ENCODE measurements around the gene ZBTB25.
"Not testable (repeated sequence)": the region's sequence is repeated elsewhere in the genome, so short reads cannot be mapped to it uniquely, and the experiment has no call there.

The ZBTB25 gene

GRCh38 chr14:64503434-64504309, at the start of gene ZBTB25:
ZBTB25 (minus strand) TSS chr14:64503838; CDS start chr14:64490533, 13,305 bp downstream.
- peak; percentile 82 for DNase-seq

- DNase-seq = no peak
These were observed 47.1 kb upstream of the ZBTB25 start for GRCh38 chr14:64550621-64551333.

- DNase-seq = no peak
These were observed 46.4 kb upstream of the ZBTB25 start, which contains the start of gene PPP1R36 for GRCh38 chr14:64549791-64550620. PPP1R36 (plus strand) TSS chr14:64549961; CDS start chr14:64549998, 37 bp downstream.

GRCh38 chr14:64549016-64549415, 45.4 kb upstream of the ZBTB25 start:
- no peak for DNase-seq

GRCh38 chr14:64544607-64545312, 41.1 kb upstream of the ZBTB25 start:
- no peak for DNase-seq

- no peak for DNase-seq
These were observed 39.2 kb upstream of the ZBTB25 start for GRCh38 chr14:64542836-64543201.

GRCh38 chr14:64541972-64542835, 38.6 kb upstream of the ZBTB25 start:
- DNase-seq = no peak

- no peak for DNase-seq
These were observed 37.8 kb upstream of the ZBTB25 start for GRCh38 chr14:64541261-64541971.

- peak; percentile 99 for DNase-seq
These were observed 36.9 kb upstream of the ZBTB25 start, which contains the start of gene HSPA2 for GRCh38 chr14:64540208-64541202. HSPA2 (plus strand) TSS chr14:64540741; CDS start chr14:64540850, 109 bp downstream.

- DNase-seq = no peak
These were observed 33.0 kb upstream of the ZBTB25 start for GRCh38 chr14:64536488-64537245.

GRCh38 chr14:64531567-64531966, 27.9 kb upstream of the ZBTB25 start:
- DNase-seq = no peak

- no peak for DNase-seq
These were observed 21.7 kb upstream of the ZBTB25 start for GRCh38 chr14:64525354-64525753.

GRCh38 chr14:64522591-64523355, 19.1 kb upstream of the ZBTB25 start:
- no peak for DNase-seq

GRCh38 chr14:64520699-64521098, 17.1 kb upstream of the ZBTB25 start:
- no peak for DNase-seq

- DNase-seq = no peak
These were observed 14.6 kb upstream of the ZBTB25 start for GRCh38 chr14:64518229-64518628.

GRCh38 chr14:64517667-64518066, 14.0 kb upstream of the ZBTB25 start:
- not testable (repeated sequence) for DNase-seq

GRCh38 chr14:64516969-64517368, 13.3 kb upstream of the ZBTB25 start:
- no peak for DNase-seq

GRCh38 chr14:64515053-64515452, 11.4 kb upstream of the ZBTB25 start:
- DNase-seq = no peak

Data from T1000 (cell line).